Suprapubic skin (tissue), 4 donors: ENCODE results near the gene CERS2.

Experiments used
- POLR2A ChIP-seq, 2 donors: fragments of 450-650 bp; IDR thresholded peaks; one replicate each; pipeline ENCODE4 v1.6.1; 2017; ENCODE audit warnings: antibody characterized with exemption in 2 of 2, mild to moderate bottlenecking in 2 of 2, moderate library complexity in 2 of 2
- POLR2AphosphoS5 ChIP-seq, 3 donors: sonication (generic); formaldehyde crosslinking; IDR thresholded peaks; one replicate each; pipeline ENCODE4 v1.6.1; 2017; ENCODE audit warnings: antibody characterized with exemption in 3 of 3
- TF ChIP-seq, protein P1 (sequence below), 2 donors: fragments of 200-600 bp in 1 of 2; fragments of 450-650 bp in 1 of 2; sonication (generic) in 1 of 2; IDR thresholded peaks; one replicate each; pipeline ENCODE4 v1.5.1; 2016 to 2019; ENCODE audit warnings: antibody characterized with exemption in 2 of 2, mild to moderate bottlenecking in 1 of 2, moderate library complexity in 1 of 2

- TF ChIP-seq POLR2A (IDR thresholded peaks at IDR 0.05) (no peak), POLR2AphosphoS5 (IDR thresholded peaks at IDR 0.05) (no peak)
- TF ChIP-seq, protein P1, sequence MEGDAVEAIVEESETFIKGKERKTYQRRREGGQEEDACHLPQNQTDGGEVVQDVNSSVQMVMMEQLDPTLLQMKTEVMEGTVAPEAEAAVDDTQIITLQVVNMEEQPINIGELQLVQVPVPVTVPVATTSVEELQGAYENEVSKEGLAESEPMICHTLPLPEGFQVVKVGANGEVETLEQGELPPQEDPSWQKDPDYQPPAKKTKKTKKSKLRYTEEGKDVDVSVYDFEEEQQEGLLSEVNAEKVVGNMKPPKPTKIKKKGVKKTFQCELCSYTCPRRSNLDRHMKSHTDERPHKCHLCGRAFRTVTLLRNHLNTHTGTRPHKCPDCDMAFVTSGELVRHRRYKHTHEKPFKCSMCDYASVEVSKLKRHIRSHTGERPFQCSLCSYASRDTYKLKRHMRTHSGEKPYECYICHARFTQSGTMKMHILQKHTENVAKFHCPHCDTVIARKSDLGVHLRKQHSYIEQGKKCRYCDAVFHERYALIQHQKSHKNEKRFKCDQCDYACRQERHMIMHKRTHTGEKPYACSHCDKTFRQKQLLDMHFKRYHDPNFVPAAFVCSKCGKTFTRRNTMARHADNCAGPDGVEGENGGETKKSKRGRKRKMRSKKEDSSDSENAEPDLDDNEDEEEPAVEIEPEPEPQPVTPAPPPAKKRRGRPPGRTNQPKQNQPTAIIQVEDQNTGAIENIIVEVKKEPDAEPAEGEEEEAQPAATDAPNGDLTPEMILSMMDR (IDR thresholded peaks at IDR 0.05): no peak
These were observed 38.2 kb upstream of the CERS2 start for GRCh38 chr1:151012684-151013471.
